GM10266 (cell line): Measurements from ENCODE around the gene PHYHD1.

Source experiments
- DNase-seq: peaks from one replicate; pipeline ENCODE4 v3.0.0; 2012; ENCODE audit errors: extremely low spot score
- TF ChIP-seq, protein P1 (sequence below): IDR thresholded peaks from 2 replicates; pipeline ENCODE4 v1.5.1; 2012; ENCODE audit warnings: mild to moderate bottlenecking, low read depth; ENCODE audit not compliant: control insufficient read depth, insufficient read depth; ENCODE audit errors: missing control alignments

The PHYHD1 gene

DNA sequence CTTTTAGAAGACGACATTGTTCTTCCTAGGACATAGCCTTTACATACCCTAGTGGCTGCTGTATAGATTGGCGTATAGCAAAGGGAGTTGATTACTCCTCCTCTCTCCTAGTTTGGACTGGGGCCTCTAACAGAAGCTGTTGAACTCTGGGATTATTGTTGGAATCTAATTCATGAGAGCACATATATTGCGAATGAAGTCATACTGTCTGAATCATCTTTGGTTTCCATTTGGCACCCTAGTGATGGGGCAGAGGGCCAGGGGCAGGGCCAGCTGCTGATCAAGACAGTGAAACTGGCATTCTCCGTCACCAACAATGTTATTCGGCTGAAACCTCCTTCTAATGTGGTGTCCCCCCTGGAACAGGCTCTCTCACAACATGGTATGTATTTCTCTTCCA lies 67.0 kb downstream of the PHYHD1 start:
- DNase-seq = no peak
- TF ChIP-seq, protein P1, sequence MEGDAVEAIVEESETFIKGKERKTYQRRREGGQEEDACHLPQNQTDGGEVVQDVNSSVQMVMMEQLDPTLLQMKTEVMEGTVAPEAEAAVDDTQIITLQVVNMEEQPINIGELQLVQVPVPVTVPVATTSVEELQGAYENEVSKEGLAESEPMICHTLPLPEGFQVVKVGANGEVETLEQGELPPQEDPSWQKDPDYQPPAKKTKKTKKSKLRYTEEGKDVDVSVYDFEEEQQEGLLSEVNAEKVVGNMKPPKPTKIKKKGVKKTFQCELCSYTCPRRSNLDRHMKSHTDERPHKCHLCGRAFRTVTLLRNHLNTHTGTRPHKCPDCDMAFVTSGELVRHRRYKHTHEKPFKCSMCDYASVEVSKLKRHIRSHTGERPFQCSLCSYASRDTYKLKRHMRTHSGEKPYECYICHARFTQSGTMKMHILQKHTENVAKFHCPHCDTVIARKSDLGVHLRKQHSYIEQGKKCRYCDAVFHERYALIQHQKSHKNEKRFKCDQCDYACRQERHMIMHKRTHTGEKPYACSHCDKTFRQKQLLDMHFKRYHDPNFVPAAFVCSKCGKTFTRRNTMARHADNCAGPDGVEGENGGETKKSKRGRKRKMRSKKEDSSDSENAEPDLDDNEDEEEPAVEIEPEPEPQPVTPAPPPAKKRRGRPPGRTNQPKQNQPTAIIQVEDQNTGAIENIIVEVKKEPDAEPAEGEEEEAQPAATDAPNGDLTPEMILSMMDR = no peak
